Stimulated activated CD8-positive, alpha-beta memory T cell treated with anti-CD3 and anti-CD28 coated beads, Interleukin-15, amount 100 ng/mL, for 24 hours (primary cell): Measurements from ENCODE around the gene SLC30A3.

Experiments
- DNase-seq: peaks from one replicate; pipeline ENCODE4 v3.0.0-alpha.2; 2020; ENCODE audit warnings: low read depth

Gene SLC30A3

DNA sequence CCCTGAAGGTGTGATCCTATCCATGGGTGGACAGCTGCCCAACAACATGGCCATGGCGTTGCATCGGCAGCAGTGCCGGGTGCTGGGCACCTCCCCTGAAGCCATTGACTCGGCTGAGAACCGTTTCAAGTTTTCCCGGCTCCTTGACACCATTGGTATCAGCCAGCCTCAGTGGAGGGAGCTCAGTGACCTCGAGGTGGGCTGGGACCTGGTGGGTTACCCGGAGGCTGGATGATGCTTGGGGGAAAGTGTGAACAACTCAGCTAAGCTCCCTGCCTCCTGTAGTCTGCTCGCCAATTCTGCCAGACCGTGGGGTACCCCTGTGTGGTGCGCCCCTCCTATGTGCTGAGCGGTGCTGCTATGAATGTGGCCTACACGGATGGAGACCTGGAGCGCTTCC, 29.5 kb downstream of the SLC30A3 start:
- DNase-seq = no peak

DNA sequence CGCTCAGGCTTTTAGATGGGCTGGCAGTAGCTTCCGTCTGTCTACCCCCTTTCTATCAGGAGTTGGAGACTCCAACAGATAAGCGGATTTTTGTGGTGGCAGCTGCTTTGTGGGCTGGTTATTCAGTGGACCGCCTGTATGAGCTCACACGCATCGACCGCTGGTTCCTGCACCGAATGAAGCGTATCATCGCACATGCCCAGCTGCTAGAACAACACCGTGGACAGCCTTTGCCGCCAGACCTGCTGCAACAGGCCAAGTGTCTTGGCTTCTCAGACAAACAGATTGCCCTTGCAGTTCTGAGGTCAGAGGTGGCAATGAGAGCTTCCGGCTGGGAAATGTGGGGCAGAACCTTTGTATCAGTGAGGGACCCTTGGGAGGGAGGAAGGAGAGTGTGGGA, 30.9 kb downstream of the SLC30A3 start:
- DNase-seq = no peak

DNA sequence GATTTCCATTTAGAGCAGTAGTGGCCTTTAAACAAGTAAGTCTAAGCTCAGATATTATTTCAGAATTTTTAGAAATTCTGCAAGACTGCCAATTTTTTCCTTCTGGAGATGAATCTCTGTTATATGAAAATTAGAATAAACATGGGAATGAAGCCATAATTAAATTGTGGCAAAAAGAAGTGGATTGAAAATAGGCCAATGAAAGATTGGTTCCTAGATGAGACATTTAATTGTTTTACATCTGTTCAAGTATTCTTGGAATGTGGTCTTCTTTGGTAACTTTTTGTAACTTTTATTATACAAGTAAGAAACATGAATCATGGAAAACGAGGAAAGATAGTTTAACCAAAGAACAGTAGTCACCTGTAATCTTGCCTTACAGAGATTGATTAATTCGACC, 35.3 kb downstream of the SLC30A3 start:
- DNase-seq = no peak

DNA sequence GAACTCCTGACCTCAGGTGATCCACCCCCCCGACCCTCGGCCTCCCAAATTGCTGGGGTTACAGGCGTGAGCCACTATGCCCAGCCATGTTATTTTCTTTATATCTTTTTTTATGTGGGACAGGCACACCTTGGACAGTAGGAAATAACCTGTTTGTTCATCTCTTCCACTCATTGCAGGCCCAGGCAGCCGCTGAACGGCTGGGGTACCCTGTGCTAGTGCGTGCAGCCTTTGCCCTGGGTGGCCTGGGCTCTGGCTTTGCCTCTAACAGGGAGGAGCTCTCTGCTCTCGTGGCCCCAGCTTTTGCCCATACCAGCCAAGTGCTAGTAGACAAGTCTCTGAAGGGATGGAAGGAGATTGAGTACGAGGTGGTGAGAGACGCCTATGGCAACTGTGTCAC, 37.3 kb downstream of the SLC30A3 start:
- DNase-seq = no peak

DNA sequence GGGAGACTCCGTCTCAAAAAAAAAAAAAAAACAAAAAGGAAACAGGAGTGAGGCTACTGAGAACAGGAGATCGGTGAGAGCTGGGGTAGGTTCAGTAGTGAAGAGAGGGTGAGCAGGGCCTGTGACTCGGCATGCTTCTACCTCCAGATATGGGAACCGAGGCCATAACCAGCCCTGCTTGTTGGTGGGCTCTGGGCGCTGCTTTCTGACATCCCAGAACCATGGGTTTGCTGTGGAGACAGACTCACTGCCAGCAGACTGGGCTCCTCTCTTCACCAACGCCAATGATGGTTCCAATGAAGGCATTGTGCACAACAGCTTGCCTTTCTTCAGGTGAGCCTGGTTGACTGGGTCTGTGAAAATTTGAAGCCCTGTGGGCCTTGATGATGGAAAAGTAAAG, 39.4 kb downstream of the SLC30A3 start:
- no peak for DNase-seq

DNA sequence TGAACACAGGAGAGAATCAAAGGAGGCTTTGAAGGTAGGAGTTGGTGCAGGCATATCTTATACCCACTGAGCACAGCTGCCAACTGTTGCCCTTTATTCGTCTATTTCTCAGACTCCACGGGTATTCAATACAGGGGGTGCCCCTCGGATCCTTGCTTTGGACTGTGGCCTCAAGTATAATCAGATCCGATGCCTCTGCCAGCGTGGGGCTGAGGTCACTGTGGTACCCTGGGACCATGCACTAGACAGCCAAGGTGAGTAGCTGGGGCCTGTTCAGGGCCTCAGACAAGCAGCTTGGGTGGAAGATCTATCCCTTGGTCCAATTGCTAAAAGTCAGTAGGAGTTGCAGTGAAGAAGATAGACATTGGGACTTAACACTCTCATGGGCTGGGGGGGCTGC, 40.4 kb downstream of the SLC30A3 start:
- DNase-seq = no peak

DNA sequence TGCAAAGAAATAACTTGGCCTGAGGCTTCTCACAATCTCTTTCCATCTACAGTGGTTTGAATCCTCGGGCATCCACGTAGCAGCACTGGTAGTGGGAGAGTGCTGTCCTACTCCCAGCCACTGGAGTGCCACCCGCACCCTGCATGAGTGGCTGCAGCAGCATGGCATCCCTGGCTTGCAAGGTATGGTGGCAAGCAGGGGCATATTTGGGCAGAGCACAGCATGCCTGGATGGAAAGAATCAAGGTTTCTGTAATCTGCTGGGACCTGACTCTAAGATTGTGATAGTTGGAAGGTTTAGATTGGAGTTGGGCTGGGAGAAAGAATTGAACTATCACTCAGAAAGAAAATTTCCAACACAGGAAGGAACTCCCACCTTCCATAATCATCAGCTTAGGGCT, 41.7 kb downstream of the SLC30A3 start:
- no peak for DNase-seq

DNA sequence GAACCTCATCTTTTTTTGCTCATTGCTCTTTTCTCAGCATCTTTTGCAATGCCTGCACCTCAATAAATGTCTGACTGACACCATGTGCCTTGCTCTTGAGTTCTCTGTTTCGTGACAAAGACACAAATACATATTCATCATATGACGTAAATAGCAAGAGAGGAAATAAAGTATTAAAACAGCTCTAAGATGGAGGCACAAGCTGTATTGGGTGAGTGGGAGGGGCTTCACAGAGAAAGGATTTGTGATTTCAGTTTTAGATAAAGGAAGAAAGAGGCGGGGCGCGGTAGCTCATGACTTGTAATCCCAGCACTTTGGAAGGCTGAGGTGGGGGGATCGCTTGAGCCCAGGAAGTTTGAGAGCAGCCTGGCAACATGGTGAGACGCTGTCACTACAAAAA, 42.8 kb downstream of the SLC30A3 start:
- DNase-seq = no peak

DNA sequence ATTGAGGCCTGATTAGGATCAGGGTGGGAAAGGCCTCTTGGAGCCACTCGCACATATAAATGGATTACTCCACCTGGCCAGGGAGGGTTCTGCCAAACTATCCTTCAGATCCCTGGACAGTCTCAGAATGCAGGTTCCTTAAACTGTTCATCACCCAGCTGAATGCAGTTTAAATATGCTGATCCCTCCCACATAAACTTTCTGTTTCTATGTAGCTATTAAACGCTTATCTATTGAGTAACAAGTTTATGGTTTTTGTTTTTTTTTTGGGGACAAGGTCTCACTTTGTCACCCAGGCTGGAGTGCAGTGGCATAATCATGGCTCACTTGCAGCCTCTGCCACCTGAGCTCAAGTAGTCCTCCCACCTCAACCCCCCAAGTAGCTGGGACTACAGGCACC, 43.8 kb downstream of the SLC30A3 start:
- no peak for DNase-seq

DNA sequence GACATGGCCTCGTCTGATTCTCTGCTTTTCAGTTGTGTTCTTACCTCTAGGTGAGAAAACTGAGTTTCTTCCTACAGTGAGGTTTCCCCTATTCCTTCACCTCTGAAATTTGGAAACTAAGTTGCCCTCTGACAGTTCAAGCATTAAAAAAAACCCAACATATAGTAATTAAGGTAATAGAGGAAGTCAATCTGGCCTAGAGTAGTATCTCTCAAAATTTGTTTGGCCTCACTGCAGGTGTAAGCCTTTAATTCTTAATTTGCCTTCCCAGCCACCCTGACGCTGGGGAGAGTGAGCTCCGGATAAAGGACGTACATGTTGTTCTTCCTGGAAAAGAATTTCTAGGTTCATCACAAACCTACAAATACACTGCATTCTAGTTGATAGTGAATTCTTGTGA, 44.2 kb downstream of the SLC30A3 start:
- no peak for DNase-seq

DNA sequence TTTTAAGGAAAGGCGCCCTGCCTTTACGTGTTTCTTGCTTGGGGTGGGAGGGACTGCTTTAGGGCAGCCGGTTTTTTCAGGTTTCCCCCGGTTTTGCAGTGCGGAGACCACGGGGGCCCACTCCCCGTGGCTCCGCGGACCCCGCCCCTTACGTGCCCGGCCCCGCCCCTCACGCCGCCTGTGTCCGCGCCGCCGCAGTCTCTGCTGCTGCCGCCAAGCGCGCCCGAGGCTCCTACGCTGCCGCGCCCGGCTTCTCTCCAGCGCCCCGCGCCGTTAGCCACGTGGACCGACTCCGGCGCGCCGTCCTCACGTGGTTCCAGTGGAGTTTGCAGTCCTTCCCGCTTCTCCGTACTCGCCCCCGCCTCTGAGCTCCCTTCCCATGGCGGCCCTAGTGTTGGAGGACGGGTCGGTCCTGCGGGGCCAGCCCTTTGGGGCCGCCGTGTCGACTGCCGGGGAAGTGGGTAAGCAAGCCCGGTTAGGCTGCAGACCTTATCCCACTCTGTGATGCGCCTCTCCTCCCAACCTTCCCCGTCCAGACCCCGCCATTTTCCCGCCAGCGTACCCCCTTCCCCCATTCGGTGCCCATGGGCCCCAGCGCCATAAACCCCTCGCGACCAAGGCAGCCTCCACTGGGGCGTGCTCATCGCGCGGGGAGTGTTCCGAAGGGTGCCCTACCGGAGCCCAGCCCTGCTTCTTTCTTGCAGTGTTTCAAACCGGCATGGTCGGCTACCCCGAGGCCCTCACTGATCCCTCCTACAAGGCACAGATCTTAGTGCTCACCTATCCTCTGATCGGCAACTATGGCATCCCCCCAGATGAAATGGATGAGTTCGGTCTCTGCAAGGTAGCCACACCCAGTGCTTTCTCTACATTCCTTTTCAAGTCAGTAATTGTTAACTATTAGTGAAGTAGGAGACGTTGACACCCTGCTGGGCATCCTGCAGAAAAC, 45.4 kb downstream of the SLC30A3 start, which contains the start of gene CAD:
Gene CAD (plus strand): TSS at position 197 of the 949 bp plus-strand sequence. CDS start 183 bp downstream, at position 380.
- peak; percentile 79 for DNase-seq

DNA sequence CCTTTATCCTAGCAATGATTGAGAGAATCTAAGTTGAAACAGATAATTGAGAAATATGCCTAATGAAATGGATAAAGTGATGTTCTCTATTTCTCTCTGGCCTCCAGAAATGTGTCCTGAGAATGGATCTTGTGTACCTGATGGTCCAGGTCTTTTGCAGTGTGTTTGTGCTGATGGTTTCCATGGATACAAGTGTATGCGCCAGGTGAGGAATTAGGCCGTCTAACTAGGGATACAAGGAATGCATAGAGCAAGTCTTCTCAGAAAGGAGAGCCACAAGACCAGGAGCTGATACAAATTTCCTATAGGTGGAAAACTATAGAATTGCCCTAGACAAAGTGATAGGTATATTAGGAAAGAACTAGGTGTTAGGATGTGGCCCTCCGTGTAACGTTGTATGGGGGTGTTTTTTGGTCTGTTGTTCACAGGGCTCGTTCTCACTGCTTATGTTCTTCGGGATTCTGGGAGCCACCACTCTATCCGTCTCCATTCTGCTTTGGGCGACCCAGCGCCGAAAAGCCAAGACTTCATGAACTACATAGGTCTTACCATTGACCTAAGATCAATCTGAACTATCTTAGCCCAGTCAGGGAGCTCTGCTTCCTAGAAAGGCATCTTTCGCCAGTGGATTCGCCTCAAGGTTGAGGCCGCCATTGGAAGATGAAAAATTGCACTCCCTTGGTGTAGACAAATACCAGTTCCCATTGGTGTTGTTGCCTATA, 46.3 kb downstream of the SLC30A3 start:
- no peak for DNase-seq

DNA sequence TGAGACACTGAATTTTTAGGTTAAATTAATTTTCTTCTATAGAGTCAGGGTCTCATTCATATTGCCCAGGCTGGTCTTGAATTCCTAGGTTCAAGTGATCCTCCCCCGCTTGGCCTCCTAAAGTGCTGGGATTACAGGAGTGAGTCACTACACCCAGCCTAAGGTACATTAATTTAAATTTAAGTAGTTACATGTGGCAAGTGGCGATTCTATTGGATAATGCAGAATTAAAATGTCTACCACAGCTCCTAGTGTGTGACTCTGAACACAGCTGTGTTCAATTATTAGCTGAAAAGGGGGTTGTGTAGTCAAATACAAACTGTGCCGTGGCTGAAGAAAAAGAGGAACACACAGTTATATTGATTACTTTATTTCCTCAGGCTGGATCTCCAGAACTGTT, 47.9 kb downstream of the SLC30A3 start:
- no peak for DNase-seq

DNA sequence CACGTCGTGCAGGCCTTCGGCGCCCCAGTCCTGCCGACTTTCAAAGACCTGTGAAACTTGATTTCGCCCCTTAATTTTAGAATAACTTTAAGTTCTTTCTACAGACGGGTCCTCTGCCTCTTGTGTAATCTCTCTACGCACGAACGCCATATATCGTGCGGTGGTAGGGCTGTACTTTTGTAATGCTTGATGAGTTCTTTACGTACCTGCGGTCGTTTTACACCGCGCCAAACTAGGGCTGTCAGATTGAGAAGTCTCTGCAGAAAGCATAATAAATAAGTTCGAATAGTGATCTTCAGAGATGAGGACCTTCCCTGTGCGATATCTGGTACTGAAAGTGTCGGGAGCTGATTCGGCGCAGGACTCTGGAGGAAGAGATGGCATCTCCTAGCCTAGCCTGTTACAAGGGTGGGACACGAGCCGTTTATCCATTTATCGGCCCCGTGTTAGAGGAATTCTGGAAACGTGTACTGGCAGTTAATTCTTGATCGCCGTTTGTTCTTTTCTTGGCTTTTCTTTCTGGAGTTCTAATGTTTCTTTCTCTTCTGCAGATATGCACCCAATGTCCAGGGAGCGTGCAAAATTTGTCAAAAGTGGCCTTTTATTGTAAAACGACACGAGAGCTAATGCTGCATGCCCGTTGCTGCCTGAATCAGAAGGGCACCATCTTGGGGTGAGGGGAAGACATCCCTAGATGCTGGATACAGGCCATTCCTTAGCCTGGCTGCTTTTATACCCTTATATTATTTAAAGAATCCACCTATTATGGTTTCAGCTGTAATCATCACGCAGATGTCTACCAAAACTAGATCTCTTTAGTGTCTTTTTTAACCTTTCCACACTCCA, 50.0 kb downstream of the SLC30A3 start:
- no peak for DNase-seq

DNA sequence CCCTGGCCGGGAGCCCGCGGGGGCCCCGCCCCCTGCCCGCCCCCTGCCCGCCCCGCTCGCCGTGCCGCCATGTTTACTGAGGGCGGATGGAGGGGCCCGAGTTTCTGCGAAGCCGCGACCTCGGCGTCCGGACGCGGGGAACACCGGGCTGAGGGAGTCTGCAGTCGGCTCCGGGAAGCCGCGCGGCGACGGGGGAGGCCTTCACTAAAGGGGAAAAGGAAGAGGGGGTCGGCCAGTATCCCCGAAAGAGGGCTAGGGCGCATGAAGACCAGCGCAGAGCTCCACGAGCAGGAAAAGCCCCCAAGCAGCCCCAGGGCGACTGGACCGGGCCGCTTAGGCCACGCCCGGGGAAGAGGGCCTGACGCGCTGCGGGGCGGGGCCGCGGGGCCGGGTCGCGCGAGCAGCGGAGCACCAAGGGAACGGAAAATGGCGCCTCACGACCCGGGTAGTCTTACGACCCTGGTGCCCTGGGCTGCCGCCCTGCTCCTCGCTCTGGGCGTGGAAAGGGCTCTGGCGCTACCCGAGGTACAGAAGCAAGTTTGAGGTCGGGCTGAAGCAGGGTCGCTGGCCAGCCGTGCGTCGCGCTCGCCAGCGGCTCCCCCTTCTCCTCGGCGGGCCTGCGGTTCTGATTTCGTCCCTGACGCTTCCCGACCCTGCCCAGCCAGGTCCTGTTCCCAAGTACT, 50.8 kb downstream of the SLC30A3 start, which contains the start of the genes ATRAID and SLC5A6:
Gene ATRAID (plus strand): TSS at position 99 of the 683 bp plus-strand sequence. CDS start 328 bp downstream, at position 427.
Gene SLC5A6 (minus strand): TSS at position 326 of the 683 bp plus-strand sequence. CDS start 4,618 bp downstream, outside the sequence.
- peak; percentile 83 for DNase-seq

DNA sequence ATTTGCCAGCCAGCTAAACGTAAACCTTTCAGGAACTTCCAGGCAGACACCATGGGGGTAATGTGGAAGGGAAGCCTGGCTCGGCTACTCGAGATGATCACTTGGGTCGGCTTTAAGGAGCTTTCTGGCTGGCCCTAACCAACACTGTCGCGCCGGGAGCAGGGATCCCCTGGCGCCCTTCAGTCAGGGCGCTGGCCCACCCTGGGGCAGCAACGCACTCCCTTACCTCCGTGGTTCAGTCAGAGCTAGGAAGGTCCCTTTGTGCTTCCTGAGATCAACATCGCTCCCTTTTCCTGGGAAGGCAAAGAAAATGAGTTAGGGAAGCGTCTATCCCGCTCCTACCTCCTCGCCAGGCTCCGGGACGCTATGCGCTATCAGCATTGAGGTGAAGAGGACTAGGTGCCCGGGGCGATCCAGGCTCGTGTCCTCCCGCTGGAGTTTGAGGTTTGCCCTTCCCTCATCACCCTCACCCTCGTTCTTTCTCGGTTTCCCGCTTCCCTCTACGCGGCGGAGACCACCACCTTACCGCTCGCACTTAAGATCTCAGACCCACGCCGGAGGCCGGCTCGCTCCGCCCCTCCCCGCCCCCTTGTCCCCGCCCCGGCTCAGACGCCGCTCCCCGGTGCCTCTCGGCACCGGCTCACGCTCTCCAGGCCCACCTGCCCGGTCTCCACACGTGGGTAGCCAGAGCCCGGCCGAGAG, 51.5 kb downstream of the SLC30A3 start:
- no peak for DNase-seq

DNA sequence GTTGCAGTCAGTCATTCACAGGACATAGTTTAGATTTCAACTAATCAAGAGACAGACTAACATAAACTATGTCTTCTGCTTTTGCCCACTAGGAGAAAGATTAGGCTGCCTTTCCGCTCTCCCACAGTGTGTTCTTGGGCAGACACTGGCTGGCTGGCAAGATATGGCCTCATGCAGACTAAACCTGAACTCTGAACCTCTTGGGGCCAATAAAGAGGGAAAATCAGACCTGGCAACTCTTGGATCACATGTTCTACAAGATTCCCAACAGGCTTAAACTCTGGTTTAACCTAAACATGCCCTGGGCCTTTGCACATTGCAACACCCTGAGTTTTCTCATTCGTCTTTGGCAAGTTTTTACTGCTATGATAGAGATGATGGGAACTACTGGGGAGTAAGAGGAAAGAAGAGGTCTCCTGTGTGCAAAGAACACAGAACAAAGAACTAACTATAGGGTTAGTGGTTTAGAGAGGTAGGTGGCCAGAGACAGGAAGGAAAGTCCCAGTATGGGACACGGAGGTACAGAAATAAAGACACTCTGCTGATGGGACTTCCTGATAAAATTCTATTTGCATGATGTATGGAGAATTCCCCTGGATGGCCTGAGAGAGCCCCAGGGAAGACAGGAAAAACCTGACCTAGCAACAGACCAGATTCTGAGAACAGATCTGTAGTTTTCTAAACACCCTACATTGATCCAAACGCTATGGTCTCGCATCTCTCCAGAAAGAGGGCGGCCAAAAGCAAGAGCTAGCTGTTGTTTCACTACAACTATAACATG, 53.0 kb downstream of the SLC30A3 start:
- no peak for DNase-seq

DNA sequence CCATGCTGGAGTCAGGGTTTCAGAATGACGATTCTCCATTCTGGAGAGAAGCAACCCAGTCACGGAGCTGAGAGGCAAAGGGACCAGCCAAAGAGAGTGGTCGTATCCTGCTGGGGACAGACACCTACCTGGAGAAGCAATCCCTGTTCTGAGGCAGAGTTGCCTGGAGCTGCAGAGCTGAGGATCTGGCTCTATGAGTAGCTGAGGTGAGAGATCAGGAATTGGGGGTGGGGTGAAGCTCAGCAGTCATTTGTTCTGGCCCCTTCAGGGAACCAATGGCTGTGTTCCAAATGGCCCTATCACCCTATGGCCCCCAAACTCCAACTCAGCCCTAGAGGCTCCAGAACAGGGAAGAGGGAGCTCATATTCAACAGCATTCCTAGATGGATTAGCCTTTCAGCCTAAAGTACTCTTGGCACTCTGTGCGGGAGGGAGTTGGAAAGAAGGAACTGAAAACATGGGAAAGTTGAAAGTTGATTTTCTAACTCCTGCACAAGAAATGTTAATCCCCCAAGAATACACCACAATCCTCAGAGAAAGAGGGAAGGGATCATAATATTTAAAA, 54.3 kb downstream of the SLC30A3 start:
- no peak for DNase-seq

DNA sequence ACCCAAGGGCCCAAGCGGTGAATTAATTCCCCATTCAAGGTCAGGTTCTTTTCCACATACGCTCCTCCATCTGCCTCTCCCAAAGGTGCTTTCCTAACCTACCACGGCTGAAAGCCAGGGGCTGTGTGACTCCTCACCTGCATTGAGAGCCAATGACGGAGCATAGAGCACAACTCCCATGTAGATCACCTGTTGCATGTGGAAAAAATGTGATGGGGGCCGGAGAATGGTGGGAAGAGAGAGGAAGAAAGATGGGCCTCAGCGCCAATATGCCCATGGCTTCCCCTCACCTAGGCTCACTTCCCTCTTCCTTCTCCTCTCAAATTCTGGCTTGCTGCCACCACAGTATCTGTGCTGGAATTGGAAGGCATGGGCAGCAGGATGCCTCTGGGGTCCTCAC, 56.5 kb downstream of the SLC30A3 start:
- no peak for DNase-seq

DNA sequence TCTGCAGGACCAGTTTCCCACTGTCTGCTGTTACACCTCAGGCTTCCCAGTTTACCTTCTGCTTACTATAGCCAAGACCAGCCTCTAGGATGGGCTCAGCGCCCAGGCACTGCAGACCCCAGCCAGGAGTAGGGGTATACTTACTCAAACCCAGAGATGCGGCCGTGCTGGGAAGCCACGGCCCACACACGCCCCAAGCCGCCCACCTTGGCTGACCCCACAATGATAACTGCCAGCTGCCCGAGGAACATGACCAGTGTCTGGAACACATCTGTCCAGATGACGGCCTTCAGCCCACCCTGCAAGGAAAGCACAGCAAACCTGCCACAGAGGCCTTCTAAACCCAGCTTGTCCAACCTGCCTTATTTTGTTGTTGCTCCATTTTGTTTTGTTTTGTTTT, 57.6 kb downstream of the SLC30A3 start:
- no peak for DNase-seq
